GM18507 (cell line): Measurements from ENCODE around the gene SETD7.
"Not testable (repeated sequence)": the region's sequence is repeated elsewhere in the genome, so short reads cannot be mapped to it uniquely, and the experiment has no call there.

ENCODE experiments used
- DNase-seq: peaks from one replicate; pipeline ENCODE4 v3.0.0; 2011; ENCODE audit warnings: low read depth; ENCODE audit not compliant: insufficient read length; ENCODE audit errors: extremely low spot score
- FAIRE-seq: peaks from 2 replicates; lab custom pipeline; 2011; peaks lifted over from hg19 to GRCh38; lab: Jason Lieb, UNC

Gene SETD7

GRCh38 chr4:139483000-139483399 is 73.0 kb downstream of the SETD7 start:
- FAIRE-seq (no peak), DNase-seq (no peak)

GRCh38 chr4:139481465-139481864 is 74.6 kb downstream of the SETD7 start:
- FAIRE-seq: no peak

GRCh38 chr4:139476363-139476762 is 79.7 kb downstream of the SETD7 start:
- DNase-seq (no peak), FAIRE-seq (no peak)

More at GRCh38 chr4:139481465-139481864, 74.6 kb downstream of the SETD7 start:
- no peak for DNase-seq

GRCh38 chr4:139472852-139473251 is 83.2 kb downstream of the SETD7 start:
- no peak for FAIRE-seq
- no peak for DNase-seq

- DNase-seq: no peak
- FAIRE-seq: peak; percentile 45
Observed at GRCh38 chr4:139470997-139471665, 84.9 kb downstream of the SETD7 start.

GRCh38 chr4:139470295-139470694 is 85.7 kb downstream of the SETD7 start:
- FAIRE-seq: no peak

GRCh38 chr4:139469869-139470268 is 86.2 kb downstream of the SETD7 start:
- DNase-seq (no peak), FAIRE-seq (no peak)

More at GRCh38 chr4:139470295-139470694, 85.7 kb downstream of the SETD7 start:
- no peak for DNase-seq

- DNase-seq: no peak
- FAIRE-seq: peak; percentile 9
Observed at GRCh38 chr4:139469216-139469615, 86.8 kb downstream of the SETD7 start.

GRCh38 chr4:139468756-139469155 is 87.3 kb downstream of the SETD7 start:
- not testable (repeated sequence) for DNase-seq, FAIRE-seq

GRCh38 chr4:139465922-139466321 is 90.1 kb downstream of the SETD7 start:
- FAIRE-seq (no peak), DNase-seq (no peak)

GRCh38 chr4:139464512-139464911 is 91.5 kb downstream of the SETD7 start:
- not testable (repeated sequence) for DNase-seq, FAIRE-seq

- DNase-seq (no peak), FAIRE-seq (no peak)
Observed at GRCh38 chr4:139461022-139461628, 94.9 kb downstream of the SETD7 start.

GRCh38 chr4:139460565-139460964 is 95.5 kb downstream of the SETD7 start:
- no peak for DNase-seq

GRCh38 chr4:139458999-139459398 is 97.0 kb downstream of the SETD7 start:
- no peak for FAIRE-seq
- no peak for DNase-seq

More at GRCh38 chr4:139460565-139460964, 95.5 kb downstream of the SETD7 start:
- no peak for FAIRE-seq

GRCh38 chr4:139458543-139458942 is 97.5 kb downstream of the SETD7 start:
- DNase-seq: no peak
- no peak for FAIRE-seq

- DNase-seq: no peak
Observed at GRCh38 chr4:139457318-139457717, 98.7 kb downstream of the SETD7 start.

GRCh38 chr4:139455126-139455538 is 100.9 kb downstream of the SETD7 start:
- DNase-seq: no peak
- no peak for FAIRE-seq

More at GRCh38 chr4:139457318-139457717, 98.7 kb downstream of the SETD7 start:
- no peak for FAIRE-seq

GRCh38 chr4:139454111-139455045 is 101.6 kb downstream of the SETD7 start, which contains the start of gene RAB33B:
TSS of gene RAB33B (plus strand) at chr4:139454121. CDS start at chr4:139454196, 75 bp downstream.
- no peak for FAIRE-seq
- DNase-seq: no peak

GRCh38 chr4:139453371-139454110 is 102.5 kb downstream of the SETD7 start:
- peak; percentile 89 for FAIRE-seq
- peak; percentile 85 for DNase-seq
